Lower lobe of right lung (tissue), 2 donors: ENCODE data around the gene C2orf49. TPM values are rescaled to one million over a fixed set of nuclear protein-coding genes. Genes with fewer than 3 reads are reported as not detected.

Experiments used
- ATAC-seq, 2 donors: fragments of 200-7000 bp; cut with Tn5 transposase; one replicate each; pipeline ENCODE4 v1.9.1; 2020 to 2022; ENCODE audit warnings: mild to moderate bottlenecking in 2 of 2, moderate library complexity in 2 of 2
- DNase-seq: peaks from one replicate; pipeline ENCODE4 v3.0.0-alpha.2; 2020
- H3K27ac ChIP-seq: fragments of 200-600 bp; one replicate; pipeline ENCODE4 v1.8.0; 2022
- H3K27me3 ChIP-seq: fragments of 200-600 bp; one replicate; pipeline ENCODE4 v1.8.0; 2022; ENCODE audit warnings: low read depth
- H3K36me3 ChIP-seq: fragments of 200-600 bp; one replicate; pipeline ENCODE4 v1.8.0; 2022; ENCODE audit warnings: mild to moderate bottlenecking
- H3K4me1 ChIP-seq: fragments of 200-600 bp; one replicate; pipeline ENCODE4 v1.8.0; 2022
- H3K4me3 ChIP-seq: fragments of 200-600 bp; one replicate; pipeline ENCODE4 v1.8.0; 2022; ENCODE audit warnings: mild to moderate bottlenecking
- H3K9me3 ChIP-seq: fragments of 200-600 bp; one replicate; pipeline ENCODE4 v1.8.0; 2022
- CTCF ChIP-seq: fragments of 200-600 bp; IDR thresholded peaks from one replicate; pipeline ENCODE4 v1.8.0; 2022; ENCODE audit warnings: antibody characterized with exemption, mild to moderate bottlenecking
- intact Hi-C: fragments of 100-400 bp; cut with DNase I; formaldehyde crosslinking; loops from one replicate; pipeline ENCODE4 v1.11.0; 2022
- total RNA-seq: library from RNA; stranded (reverse); fragmentation: NEBNext Ultra II Directional; extraction: Animal tissue kit (Norgen Biotek cat#: 25700); gene quantifications from one replicate; pipeline ENCODE4 v1.2.1, GENCODE V29; 2021
- donor health status: DM: no; HTN: yes; CAD: no; lungs with severe emphysema.

The C2orf49 gene
- total RNA-seq, 1 donor from 2014 or later = 18.3 TPM

- ATAC-seq (peak; percentile 90 to 96), DNase-seq (peak; percentile 89)
- H3K27ac ChIP-seq = no peak overlapping the region
- H3K4me1 ChIP-seq = peaks cover 25% of the 10 kb centered on the region
- H3K9me3 ChIP-seq = no peaks in the 10 kb centered on the region
- no peaks in the 10 kb centered on the region for H3K27me3 ChIP-seq
- peak; percentile 92 for TF ChIP-seq CTCF
- intact Hi-C loops = no loop called here
- H3K4me3 ChIP-seq = no peak overlapping the region
- peaks cover 9% of the 10 kb centered on the region for H3K36me3 ChIP-seq
Observed at GRCh38 chr2:105369777-105370690, 32.7 kb downstream of the C2orf49 start.

DNA sequence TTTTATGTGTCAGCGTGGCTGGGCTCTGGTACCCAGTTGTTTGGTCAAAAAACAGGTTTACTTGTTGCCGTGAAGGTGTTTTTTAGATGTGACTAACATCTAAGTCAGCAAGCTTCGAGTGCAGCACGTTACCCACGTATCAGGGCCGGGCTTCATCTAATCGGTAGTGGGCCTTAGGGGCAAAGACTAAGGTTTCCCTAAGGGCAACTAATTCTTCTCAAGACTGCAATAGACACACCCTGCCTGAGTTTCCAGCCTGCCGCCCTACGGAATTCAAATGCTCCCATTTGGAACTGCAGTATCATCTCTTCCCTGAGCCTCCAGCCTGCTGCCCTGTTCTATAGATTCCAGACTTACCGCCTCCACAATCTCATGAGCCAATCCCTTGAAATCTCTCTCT is 33.8 kb downstream of the C2orf49 start:
- intact Hi-C loops = no loop called here

DNA sequence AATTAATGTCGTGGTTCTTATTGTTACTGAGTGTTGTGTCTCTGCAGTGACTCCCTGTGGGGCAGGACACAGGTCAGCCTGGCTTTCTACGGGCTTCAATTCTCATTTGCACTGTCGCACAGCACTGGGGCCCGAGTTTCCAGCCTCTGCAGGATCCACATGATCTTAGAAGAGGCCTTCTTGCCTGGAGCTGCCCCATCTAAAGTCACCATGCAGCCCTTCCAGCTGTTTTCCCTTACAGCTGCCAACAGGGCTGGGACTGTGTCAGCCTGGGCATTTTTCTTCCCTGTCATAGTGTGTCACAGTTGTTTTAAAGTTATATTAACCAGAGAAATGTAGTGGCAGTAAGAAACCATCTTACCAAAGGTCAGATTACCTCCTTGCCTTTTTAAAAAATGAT is 34.5 kb downstream of the C2orf49 start:
- DNase-seq = no peak
- Histone ChIP-seq H3K4me3 (no peak overlapping the region), H3K27me3 (no peaks in the 10 kb centered on the region), H3K36me3 (peaks cover 6% of the 10 kb centered on the region), H3K9me3 (no peaks in the 10 kb centered on the region), H3K27ac (no peak overlapping the region), H3K4me1 (peaks cover 25% of the 10 kb centered on the region)
- no peak for ATAC-seq
- intact Hi-C loops = no loop called here
- no peak for TF ChIP-seq CTCF

More for the DNA sequence above, 33.8 kb downstream of the C2orf49 start:
- H3K4me1 ChIP-seq = peaks cover 25% of the 10 kb centered on the region
- no peak for DNase-seq
- no peaks in the 10 kb centered on the region for H3K27me3 ChIP-seq
- no peak for ATAC-seq
- H3K27ac ChIP-seq = no peak overlapping the region
- H3K4me3 ChIP-seq = no peak overlapping the region
- no peak for TF ChIP-seq CTCF
- peaks cover 7% of the 10 kb centered on the region for H3K36me3 ChIP-seq
- no peaks in the 10 kb centered on the region for H3K9me3 ChIP-seq

DNA sequence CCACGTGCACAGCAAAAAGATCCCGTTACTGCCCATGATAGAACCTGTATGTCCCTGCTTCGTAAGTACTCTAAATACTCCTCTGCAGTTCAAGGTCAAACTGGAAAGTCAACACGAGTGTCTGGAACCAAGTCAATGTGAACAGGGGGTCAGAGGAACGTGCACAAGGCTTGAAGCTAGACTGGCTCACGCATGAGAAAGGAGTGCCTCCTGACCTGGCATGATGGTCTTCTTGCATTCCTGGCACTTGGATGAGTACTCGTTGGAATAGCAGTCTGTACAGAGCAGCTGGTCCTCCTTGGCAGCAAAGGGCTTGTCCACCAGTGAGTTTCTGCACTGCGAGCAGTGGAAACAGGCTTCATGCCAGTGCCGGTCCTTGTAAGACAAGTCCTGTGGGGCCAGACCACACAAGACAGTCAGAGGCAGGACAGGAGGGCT is 36.0 kb downstream of the C2orf49 start:
- DNase-seq (peak; percentile 49), ATAC-seq (peak in 1 of 2 donors; percentile 51)
- TF ChIP-seq CTCF = no peak
- H3K4me3 ChIP-seq = no peak overlapping the region
- H3K4me1 ChIP-seq = peaks cover 25% of the 10 kb centered on the region
- no peaks in the 10 kb centered on the region for H3K27me3 ChIP-seq
- H3K36me3 ChIP-seq = no peaks in the 10 kb centered on the region
- intact Hi-C loops = no loop called here
- peak overlapping the region; percentile 63 for H3K27ac ChIP-seq
- no peaks in the 10 kb centered on the region for H3K9me3 ChIP-seq

DNA sequence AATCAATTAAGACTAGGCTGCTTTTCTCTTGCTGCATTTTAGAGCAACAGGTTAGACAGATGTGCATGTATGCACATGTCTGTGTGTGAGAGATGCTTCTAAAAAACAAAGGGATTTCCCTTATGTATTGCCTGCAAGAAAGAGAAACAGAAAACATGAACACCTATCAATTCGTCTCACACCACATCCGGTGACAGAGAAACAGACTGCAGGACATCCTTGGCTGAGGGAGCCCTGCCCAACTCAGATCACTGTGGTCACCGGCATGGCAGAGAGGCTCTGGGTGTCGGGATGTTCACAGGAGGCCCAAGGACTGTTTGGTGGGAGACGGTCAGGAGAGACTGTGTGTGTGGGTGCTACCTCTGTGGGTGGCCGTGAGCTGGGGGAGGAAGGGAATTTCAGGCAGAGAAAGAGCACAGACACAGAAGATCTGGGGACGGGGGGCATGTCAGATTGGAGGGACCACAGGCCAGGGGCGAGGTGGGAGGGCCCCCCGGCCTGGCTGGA is 36.6 kb downstream of the C2orf49 start:
- intact Hi-C loops = no loop called here
- peak overlapping the region; percentile 63 for H3K27ac ChIP-seq

More for the DNA sequence above, 36.6 kb downstream of the C2orf49 start:
- ATAC-seq (peak in 1 of 2 donors; percentile 10), DNase-seq (no peak)
- Histone ChIP-seq H3K4me3 (no peak overlapping the region), H3K9me3 (no peaks in the 10 kb centered on the region), H3K27me3 (no peaks in the 10 kb centered on the region), H3K4me1 (peaks cover 25% of the 10 kb centered on the region), H3K36me3 (no peaks in the 10 kb centered on the region)
- TF ChIP-seq CTCF = no peak
